Lower lobe of right lung (tissue), 2 donors: ENCODE results near the gene STK33. TPM values are rescaled to one million over a fixed set of nuclear protein-coding genes. Genes with fewer than 3 reads are reported as not detected.

Source experiments
- ATAC-seq, 2 donors: fragments of 200-7000 bp; cut with Tn5 transposase; one replicate each; pipeline ENCODE4 v1.9.1; 2020 to 2022; ENCODE audit warnings: mild to moderate bottlenecking in 2 of 2, moderate library complexity in 2 of 2
- DNase-seq: peaks from one replicate; pipeline ENCODE4 v3.0.0-alpha.2; 2020
- H3K27ac ChIP-seq: fragments of 200-600 bp; one replicate; pipeline ENCODE4 v1.8.0; 2022
- H3K27me3 ChIP-seq: fragments of 200-600 bp; one replicate; pipeline ENCODE4 v1.8.0; 2022; ENCODE audit warnings: low read depth
- H3K36me3 ChIP-seq: fragments of 200-600 bp; one replicate; pipeline ENCODE4 v1.8.0; 2022; ENCODE audit warnings: mild to moderate bottlenecking
- H3K4me1 ChIP-seq: fragments of 200-600 bp; one replicate; pipeline ENCODE4 v1.8.0; 2022
- H3K4me3 ChIP-seq: fragments of 200-600 bp; one replicate; pipeline ENCODE4 v1.8.0; 2022; ENCODE audit warnings: mild to moderate bottlenecking
- H3K9me3 ChIP-seq: fragments of 200-600 bp; one replicate; pipeline ENCODE4 v1.8.0; 2022
- CTCF ChIP-seq: fragments of 200-600 bp; IDR thresholded peaks from one replicate; pipeline ENCODE4 v1.8.0; 2022; ENCODE audit warnings: antibody characterized with exemption, mild to moderate bottlenecking
- intact Hi-C: fragments of 100-400 bp; cut with DNase I; formaldehyde crosslinking; loops from one replicate; pipeline ENCODE4 v1.11.0; 2022
- total RNA-seq: library from RNA; stranded (reverse); fragmentation: NEBNext Ultra II Directional; extraction: Animal tissue kit (Norgen Biotek cat#: 25700); gene quantifications from one replicate; pipeline ENCODE4 v1.2.1, GENCODE V29; 2021
- donor health status: DM: no; HTN: yes; CAD: no; lungs with severe emphysema.

Gene STK33
- total RNA-seq, 1 donor from 2014 or later, result 17.3 TPM

GRCh38 chr11:8544807-8545206, 49.2 kb downstream of the STK33 start:
- H3K27ac ChIP-seq, result no peak overlapping the region
- no peak for TF ChIP-seq CTCF
- no peak for DNase-seq
- H3K9me3 ChIP-seq, result no peaks in the 10 kb centered on the region
- ATAC-seq, result peak in 1 of 2 donors; percentile 75
- no peak overlapping the region for H3K4me3 ChIP-seq
- H3K4me1 ChIP-seq, result no peaks in the 10 kb centered on the region
- no peaks in the 10 kb centered on the region for H3K27me3 ChIP-seq
- intact Hi-C loops, result no loop called here
- H3K36me3 ChIP-seq, result no peaks in the 10 kb centered on the region

GRCh38 chr11:8543278-8543677, 50.8 kb downstream of the STK33 start:
- ATAC-seq, result no peak
- no peak for TF ChIP-seq CTCF
- intact Hi-C loops, result no loop called here
- DNase-seq, result no peak
- Histone ChIP-seq H3K4me3 (no peak overlapping the region), H3K36me3 (no peaks in the 10 kb centered on the region), H3K27me3 (no peaks in the 10 kb centered on the region), H3K27ac (no peak overlapping the region), H3K9me3 (no peaks in the 10 kb centered on the region), H3K4me1 (no peaks in the 10 kb centered on the region)

- Histone ChIP-seq H3K9me3 (no peaks in the 10 kb centered on the region), H3K4me1 (no peaks in the 10 kb centered on the region), H3K27ac (no peak overlapping the region), H3K4me3 (no peak overlapping the region), H3K36me3 (no peaks in the 10 kb centered on the region), H3K27me3 (no peaks in the 10 kb centered on the region)
- intact Hi-C loops, result no loop called here
- DNase-seq (no peak), ATAC-seq (no peak)
- TF ChIP-seq CTCF, result no peak
These were observed 52.6 kb downstream of the STK33 start for GRCh38 chr11:8541448-8541847.

- Histone ChIP-seq H3K4me3 (no peak overlapping the region), H3K9me3 (no peaks in the 10 kb centered on the region), H3K27me3 (no peaks in the 10 kb centered on the region), H3K36me3 (no peaks in the 10 kb centered on the region), H3K4me1 (no peaks in the 10 kb centered on the region), H3K27ac (no peak overlapping the region)
- intact Hi-C loops, result no loop called here
- ATAC-seq, result no peak
- TF ChIP-seq CTCF, result no peak
- DNase-seq, result no peak
These were observed 60.7 kb downstream of the STK33 start for GRCh38 chr11:8533332-8533731.

- intact Hi-C loops, result no loop called here
- no peak for ATAC-seq
- no peaks in the 10 kb centered on the region for H3K9me3 ChIP-seq
These were observed 61.6 kb downstream of the STK33 start for GRCh38 chr11:8532475-8532874.

More at GRCh38 chr11:8532475-8532874, 61.6 kb downstream of the STK33 start:
- H3K27me3 ChIP-seq, result no peaks in the 10 kb centered on the region
- no peak overlapping the region for H3K4me3 ChIP-seq
- TF ChIP-seq CTCF, result no peak
- no peaks in the 10 kb centered on the region for H3K4me1 ChIP-seq
- no peaks in the 10 kb centered on the region for H3K36me3 ChIP-seq
- no peak for DNase-seq
- H3K27ac ChIP-seq, result no peak overlapping the region
